ENCODE results near the gene TBC1D5.

GRCh38 chr3:17555525-17555924 is 186.9 kb downstream of the TBC1D5 start:
- TF ChIP-seq EZH2 (IDR thresholded peaks at IDR 0.05; ENCODE audit: insufficient read depth, poor library complexity, severe bottlenecking) (no peak), EZH2phosphoT487 (IDR thresholded peaks at IDR 0.05; ENCODE audit: insufficient read depth, low read depth) (no peak)

All from GM23248 (cell line).